Thyroid gland (tissue), 4 donors: ENCODE results near the gene SPC25.

Source experiments
- CTCF ChIP-seq, 6 experiments: fragments of 200-600 bp in 3 of 6; fragments of 450-650 bp in 3 of 6; sonication (generic) in 3 of 6; IDR thresholded peaks; one replicate each; pipeline ENCODE4 v1.5.1; 2016 to 2019; ENCODE audit warnings: antibody characterized with exemption in 6 of 6, mild to moderate bottlenecking in 2 of 6, inconsistent platforms in 1 of 6, moderate library complexity in 1 of 6
- POLR2A ChIP-seq, 2 donors: fragments of 450-650 bp; IDR thresholded peaks; one replicate each; pipeline ENCODE4 v1.6.1; 2017; ENCODE audit warnings: antibody characterized with exemption in 2 of 2, mild to moderate bottlenecking in 2 of 2, moderate library complexity in 1 of 2

- no peak for TF ChIP-seq CTCF (IDR thresholded peaks at IDR 0.05)
- TF ChIP-seq POLR2A (IDR thresholded peaks at IDR 0.05) = no peak
Observed at GRCh38 chr2:168939061-168939460, 48.8 kb upstream of the SPC25 start.
